Uterus (tissue), 2 donors: ENCODE measurements around the gene SPAG4.

Source experiments
- CTCF ChIP-seq, 4 experiments: fragments of 200-600 bp in 2 of 4; fragments of 450-650 bp in 2 of 4; sonication (generic) in 2 of 4; IDR thresholded peaks; one replicate each; pipeline ENCODE4 v1.5.1; 2016 to 2019; ENCODE audit warnings: antibody characterized with exemption in 4 of 4, mild to moderate bottlenecking in 2 of 4, moderate library complexity in 1 of 4
- POLR2A ChIP-seq, 2 donors: fragments of 450-650 bp; IDR thresholded peaks; one replicate each; pipeline ENCODE4 v1.6.1; 2016; ENCODE audit warnings: antibody characterized with exemption in 2 of 2, mild to moderate bottlenecking in 1 of 2, moderate library complexity in 1 of 2

DNA sequence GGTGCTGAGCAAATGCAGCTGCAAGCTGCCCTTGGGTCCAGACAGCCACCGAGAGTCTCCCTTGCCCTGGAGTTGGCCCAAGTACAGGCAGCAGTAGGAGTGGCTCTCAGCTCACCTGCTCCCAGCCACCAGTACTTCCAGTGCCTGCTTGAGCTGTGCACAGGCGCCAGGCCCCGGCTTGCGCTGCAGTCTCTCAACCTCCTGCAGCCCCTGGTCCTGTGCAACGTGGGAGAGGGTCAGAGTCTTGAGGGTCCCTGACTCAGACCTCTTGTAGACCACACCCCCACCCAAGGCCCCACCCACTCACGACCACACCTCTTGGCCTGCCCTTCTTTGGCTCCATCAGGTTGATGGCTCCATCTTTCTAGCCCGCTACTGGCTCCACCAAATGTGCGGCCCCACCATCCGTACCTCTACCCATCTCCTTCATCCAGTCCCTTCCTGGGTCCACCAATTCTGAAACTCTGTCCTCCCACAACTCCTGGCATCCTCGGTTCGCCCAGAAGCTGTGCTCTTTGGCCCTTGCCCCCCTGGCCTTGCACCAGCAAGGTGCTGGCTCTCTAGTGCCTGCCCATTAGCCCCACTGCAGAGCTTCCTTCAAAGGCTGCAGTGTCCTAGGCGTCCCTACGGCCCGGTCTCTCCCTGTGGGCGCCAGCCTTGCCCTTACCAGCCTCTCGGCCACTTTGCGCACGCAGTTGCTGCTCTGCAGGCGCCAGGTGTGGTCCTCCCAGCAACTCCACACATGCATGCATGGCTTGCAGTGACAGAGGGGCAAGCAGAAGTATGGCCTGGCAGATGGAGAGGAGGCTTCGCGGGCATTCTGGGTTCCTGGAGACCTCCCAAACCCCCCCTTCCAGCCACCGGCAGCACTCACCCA is 16.5 kb upstream of the SPAG4 start:
- TF ChIP-seq CTCF (IDR thresholded peaks at IDR 0.05): no peak
- TF ChIP-seq POLR2A (IDR thresholded peaks at IDR 0.05): no peak
